Hepatocyte (in vitro differentiated cells): ENCODE data around the gene TRIM56.
"Not testable (repeated sequence)": the region's sequence is repeated elsewhere in the genome, so short reads cannot be mapped to it uniquely, and the experiment has no call there.

ENCODE experiments used
- CTCF ChIP-seq: fragments of 200-600 bp; sonication (generic); IDR thresholded peaks from 2 replicates; pipeline ENCODE4 v1.5.1; 2016; ENCODE audit warnings: antibody characterized with exemption, mild to moderate bottlenecking; ENCODE audit not compliant: poor library complexity
- EZH2 ChIP-seq: fragments of 200-600 bp; sonication (generic); IDR thresholded peaks from 2 replicates; pipeline ENCODE4 v1.6.1; 2016; ENCODE audit warnings: antibody characterized with exemption, mild to moderate bottlenecking, borderline replicate concordance
- EZH2phosphoT487 ChIP-seq: fragments of 200-600 bp; sonication (generic); IDR thresholded peaks from one replicate; pipeline ENCODE4 v1.6.1; 2018; ENCODE audit warnings: antibody characterized with exemption, mild to moderate bottlenecking, low read depth, moderate library complexity; ENCODE audit not compliant: unreplicated experiment, severe bottlenecking

- TF ChIP-seq EZH2, CTCF, EZH2phosphoT487: not testable (repeated sequence)
These were observed 27.9 kb downstream of the TRIM56 start for GRCh38 chr7:101113140-101113539.
